CD4-positive, alpha-beta T cell treated with Interleukin-21 for 1 hour (primary cell): Measurements from ENCODE around the gene MED8.
"Not testable (repeated sequence)": the region's sequence is repeated elsewhere in the genome, so short reads cannot be mapped to it uniquely, and the experiment has no call there.

Source experiments
- DNase-seq: peaks from one replicate; pipeline ENCODE4 v3.0.0-alpha.2; 2020

Gene MED8

DNA sequence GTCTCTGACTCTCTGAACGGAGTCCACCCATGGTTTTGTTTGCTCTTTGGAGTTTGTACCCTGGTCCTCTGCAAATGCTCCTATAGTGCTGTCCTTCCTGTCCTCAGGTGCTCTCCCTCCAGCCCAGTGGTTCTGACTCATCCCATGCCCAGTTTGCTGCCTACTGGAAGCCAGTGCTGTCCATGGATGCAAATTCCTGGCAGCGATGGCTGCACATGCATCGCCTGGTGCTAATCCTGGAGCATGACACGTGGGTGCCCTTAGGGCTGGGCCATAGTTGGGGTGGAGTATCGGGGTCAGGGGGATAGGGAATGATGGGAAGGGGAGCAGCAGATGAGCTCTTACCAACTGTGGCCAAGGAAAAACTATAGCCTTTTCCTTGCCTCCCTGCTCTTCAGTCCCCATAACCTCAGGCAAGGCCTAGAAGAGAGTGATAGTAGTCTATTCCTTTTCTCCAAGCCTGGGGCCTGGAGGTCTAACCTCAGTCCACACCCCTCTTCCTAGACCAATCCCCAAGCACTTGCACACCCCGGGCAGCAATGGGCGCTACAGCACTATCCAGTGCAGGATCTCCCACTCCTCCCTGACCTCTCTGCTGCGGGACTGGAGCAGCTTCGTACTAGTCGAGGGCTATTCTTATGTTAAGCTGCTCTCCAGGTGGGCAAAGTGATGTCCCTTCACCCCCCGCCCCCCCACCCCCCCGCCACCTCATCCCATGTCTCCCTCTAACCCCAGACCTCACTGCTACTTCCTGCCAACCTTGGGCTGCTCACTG, 32.6 kb upstream of the MED8 start:
- DNase-seq, result no peak

DNA sequence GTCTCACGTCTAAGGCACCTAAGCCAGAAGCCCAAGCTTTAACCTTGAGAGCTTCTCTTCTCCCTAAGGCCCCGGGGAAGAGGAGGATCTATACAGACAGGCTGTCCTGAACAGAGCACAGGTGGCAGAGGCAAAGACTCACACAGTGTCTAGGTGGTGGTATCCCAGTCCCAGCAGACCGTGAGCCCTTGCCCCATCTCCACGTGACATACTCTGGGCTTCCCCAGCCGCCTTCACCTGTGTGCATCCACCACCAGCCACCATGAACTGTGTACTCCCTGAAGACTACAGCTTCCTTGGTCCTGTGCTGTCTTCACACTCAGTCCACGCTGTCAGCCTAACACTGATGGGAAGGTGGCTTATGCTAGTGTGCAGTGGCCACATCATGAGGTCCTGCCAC, 31.8 kb upstream of the MED8 start:
- DNase-seq, result no peak

DNA sequence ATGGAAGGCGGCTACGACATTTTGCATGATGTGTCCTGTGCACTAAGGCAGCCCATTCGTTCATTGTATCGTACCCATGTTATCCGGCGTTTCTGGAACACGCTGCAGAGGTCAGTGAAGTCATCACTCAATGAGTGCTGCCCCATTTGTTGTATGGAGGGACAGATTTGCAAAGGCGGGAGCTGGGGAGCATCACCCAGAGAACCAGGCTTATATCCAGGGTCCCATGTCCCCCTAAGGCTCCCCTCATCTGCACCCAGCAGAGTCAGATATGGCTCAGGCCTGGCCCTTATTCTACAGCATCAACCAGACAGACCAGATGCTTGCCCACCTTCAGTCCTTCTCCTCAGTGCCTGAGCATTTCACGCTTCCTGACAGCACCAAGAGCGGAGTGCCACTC, 31.3 kb upstream of the MED8 start:
- no peak for DNase-seq

DNA sequence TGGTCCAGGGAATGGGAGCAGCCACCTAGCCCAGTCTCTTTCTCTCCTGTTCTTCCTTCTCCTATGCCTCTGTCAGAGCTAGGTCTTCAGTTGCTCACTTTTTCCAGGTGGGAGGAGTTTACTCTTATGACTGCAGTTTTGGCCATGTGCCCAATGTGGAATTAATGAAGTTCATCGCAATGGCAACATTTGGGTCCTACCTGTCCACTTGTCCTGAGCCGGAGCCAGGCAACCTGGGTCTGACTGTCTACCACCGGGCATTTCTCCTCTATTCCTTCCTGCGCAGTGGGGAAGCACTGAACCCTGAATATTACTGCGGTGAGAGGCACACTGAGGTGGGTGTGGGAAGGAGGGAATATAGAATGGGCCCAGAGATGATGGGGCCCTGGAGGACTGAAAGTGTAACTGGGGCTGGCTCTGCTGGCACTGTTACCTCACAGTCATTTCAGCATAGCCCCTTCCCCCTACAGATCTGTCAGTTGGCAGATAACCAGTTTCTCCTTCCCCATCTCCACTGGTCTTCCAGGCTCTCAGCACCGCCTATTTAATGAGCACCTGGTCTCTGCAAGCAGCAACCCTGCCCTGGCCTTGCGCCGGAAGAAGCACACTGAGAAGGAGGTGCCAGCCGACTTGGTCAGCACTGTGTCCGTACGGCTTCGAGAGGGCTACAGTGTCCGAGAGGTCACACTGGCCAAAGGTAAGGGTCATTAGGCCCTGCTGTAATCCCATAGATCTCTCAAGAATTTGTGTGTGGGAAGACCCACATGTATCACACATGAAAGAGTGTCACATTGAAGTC, 30.2 kb upstream of the MED8 start:
- no peak for DNase-seq

DNA sequence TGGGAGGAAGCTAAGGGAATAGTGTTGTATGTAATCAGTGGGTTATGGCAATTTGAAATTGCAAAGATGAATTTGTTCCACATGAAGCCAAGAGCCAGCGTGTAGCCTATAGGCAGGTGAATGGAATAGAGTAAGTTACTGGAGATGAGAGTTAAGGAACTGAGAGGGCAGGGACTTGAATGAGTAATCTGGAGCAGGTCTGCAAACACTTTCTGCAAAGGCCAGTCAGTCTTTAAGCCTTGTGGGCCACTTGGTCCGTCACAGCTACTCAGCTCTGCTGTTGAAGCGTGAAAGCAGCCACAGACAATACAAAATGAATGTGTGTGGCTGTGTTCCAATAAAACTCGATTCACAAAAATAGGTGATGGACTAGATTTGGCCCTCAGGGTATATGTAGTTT, 29.3 kb upstream of the MED8 start:
- no peak for DNase-seq

DNA sequence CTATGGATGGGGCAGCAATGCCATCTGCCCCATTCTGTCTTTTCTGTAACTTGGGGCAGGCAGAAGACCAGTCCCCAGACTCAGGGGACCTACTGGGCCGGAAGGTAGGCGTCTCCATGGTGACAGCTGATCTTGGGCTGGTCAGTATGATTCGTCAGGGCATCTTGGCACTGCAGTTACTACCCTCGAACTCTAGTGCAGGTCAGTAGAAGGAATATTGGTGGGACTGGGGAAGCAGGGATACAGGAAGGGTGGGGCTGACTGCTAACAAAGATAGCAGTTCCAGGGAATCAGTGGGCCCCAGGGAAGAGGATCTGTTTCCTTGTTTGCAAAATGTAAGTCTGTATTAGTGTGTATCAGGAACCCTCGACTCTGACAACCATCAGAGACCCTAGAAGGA, 26.3 kb upstream of the MED8 start:
- DNase-seq, result no peak

DNA sequence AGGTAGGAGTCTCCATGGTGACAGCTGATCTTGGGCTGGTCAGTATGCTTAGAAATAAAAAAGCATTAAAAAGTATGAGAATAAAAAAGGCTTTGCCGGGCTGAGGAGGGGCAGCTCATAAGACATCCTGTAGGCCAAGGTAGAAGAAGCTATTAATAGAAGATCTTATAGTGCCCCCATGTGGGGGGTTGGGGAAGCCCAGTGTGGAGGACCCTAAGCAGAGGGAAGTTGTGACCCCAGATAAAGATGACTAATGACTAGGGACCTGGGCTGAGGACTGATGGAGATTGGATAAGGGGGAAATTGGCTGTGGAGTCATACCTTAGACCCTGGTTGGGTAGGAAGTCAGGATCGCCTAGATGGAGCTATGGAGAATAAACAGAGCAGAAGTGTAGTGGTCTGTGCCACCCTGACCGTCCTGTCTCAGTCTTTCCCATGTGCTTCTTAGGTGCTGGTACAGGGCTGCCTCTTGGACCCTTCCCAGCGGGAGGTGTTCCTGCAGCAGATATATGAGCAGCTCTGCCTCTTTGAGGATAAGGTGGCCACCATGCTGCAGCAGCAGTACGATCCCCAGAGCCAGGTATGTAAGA, 25.1 kb upstream of the MED8 start:
- DNase-seq, result peak; percentile 72

DNA sequence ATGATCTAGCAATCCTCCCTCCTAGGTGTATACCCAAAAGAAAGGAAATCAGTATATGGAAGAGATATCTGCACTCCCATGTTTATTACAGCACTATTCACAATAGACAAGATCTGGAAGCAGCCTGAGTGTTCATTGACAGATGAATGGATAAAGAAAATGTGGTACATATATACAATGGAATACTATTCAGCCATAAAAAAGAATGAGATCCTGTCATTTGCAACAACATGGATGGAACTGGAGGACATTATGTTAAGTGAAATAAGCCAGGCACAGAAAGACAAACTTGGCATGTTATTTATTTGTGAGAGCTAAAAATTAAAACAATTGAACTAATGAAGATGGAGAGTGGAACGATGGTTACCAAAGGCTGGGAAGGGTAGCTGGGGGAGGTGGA, 23.8 kb upstream of the MED8 start:
- DNase-seq, result not testable (repeated sequence)

DNA sequence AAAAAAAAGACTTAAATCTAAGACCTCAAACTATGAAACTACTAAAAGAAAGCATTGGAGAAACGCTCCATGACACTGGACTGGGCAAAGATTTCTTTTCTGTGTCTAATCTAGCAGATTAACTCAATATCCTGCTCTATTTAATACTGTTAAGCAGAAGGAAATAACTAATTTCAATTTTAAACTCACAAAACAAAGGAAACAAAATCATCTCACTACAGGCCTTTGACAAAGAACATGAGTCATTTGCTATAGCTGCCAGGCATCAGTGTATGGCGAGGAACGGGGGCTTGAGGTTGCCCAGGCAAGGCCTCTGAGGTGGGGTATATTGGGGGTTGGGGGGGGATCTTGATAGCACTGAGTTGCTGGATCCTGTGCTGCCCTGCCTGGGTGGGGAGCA, 21.0 kb upstream of the MED8 start:
- no peak for DNase-seq

DNA sequence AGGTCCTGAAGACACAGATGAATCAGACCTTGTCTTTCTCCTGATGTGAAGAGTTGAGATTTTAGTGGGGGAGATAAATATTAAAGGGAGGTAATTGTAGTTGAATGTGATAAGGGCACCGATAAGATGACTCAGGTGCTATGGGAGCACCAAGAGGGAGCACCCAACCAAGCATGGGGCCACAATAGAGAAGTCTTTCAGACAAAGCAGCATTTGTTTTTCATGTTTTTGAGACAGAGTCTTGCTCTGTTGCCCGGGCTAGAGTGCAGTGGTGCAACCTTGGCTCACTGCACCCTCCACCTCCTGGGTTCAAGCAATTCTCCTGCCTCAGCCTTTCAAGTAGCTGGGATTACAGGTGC, 16.3 kb upstream of the MED8 start:
- DNase-seq, result no peak

DNA sequence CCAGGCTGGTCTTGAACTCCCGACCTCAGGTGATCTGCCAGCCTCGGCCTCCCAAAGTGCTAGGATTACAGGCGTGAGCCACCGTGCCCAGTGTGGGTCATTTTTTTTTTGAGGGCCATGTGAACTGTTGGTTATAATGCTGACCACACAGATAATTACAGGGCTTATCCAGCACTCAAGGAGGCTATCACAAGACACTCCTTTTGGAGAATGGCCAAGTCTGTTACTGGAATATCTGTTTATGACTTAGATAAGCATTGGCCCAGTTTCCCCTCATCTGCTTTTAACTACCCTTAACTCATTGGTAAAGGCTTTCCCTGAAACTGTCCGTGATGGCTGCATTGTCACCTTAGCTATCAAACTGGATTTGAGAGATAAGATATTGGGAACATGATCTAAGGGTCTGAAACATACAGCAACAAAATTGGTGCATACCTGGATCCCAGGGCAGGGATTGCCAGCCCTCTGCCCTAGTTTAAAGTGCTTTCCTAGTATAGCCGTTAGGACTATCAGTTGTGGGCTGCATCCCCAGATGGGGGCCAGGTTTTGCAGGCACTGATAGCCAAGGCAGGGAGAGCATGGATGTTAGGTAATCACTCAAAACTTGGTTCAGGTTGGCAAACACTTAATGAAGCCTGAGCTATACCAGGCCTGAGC, 15.7 kb upstream of the MED8 start:
- no peak for DNase-seq

DNA sequence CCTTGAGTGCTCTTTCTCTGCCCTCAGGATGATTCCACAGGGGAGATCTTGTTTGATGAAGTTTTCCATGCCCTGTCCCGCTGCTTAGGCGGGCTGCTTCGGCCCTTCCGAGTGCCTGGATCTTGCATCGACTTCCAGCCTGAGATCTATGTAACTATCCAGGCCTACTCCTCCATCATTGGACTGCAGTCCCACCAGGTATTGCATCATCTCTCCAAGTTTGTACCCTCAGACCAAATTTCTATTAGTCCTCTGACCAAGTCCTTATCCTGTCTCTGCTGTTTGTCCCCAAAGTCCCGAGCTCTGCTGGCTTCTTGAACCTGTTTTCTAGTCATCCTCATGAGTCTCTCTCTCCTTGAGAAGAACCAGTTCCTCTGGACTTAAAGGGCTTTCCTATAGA, 14.8 kb upstream of the MED8 start:
- no peak for DNase-seq

DNA sequence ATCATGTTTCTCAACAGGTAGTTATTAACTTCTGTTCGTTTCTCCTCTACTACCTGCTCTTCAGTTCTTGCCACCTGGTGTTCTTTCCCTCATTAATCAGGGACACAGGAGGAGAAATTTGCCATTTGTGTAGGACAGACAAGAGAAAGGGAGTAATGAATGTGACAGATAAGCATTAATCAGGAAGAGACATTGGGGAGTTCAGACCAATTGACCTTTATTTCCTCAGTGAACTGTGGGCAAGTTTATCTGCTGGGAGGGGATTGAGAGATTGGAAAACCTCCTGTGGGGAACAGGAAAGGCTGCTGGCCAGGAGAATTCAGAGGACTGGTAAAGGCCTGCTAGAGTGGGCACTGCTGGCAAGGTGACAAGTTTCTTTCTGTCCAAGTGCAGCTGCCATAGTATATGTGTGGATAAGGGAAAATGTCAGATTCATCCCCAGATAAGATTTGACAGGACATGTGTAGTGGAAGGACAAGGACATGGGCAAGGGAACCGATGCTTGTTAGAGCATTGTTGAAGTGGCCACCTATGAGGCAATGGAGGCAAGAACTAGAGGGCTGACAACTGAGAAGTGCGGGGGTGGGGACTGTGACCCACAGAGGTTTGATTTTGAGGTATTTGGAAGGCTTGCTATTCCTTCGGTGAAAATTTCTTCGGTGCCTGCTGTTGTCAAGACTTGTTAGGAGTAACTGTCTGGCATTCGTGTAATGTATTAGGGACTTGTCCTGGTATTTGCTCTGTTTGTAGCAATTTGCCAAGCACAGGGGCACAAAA, 12.7 kb upstream of the MED8 start:
- DNase-seq, result no peak

DNA sequence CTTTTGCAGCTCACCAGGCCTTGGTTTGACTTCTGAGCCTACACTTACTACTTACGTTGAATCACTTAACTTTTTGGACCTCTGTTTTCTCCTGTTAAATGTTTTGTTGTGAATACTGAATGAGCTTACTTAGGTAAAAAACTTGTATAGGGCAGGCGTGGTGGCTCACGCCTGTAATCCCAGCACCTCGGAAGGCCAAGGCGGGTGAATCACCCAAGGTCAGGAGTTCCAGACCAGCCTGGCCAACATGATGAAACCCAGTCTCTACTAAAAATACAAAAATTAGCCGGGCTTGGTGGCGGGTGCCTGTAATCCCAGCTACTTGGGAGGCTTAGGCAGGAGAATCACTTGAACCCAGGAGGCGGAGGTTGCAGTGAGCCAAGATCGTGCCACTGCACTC, 10.8 kb upstream of the MED8 start:
- DNase-seq, result not testable (repeated sequence)

DNA sequence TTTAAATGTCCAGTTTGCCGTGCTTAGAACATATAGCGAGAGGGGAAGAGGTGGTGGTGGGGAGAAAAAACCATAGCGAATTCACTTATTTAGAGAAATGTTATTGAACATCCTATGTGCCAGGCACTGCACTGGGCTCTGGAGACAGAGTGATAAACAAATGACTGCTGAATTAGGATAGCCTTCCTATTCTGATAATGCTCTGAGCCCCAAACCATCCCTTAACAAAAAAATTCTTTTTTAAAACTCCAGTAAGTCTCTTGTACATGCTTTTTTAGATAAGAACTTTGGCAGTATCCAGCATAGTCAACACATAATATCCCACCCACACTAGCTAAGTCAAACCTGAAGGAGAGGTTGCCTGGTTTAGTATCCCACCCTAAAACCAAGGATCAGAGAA, 8.6 kb upstream of the MED8 start:
- DNase-seq, result no peak

DNA sequence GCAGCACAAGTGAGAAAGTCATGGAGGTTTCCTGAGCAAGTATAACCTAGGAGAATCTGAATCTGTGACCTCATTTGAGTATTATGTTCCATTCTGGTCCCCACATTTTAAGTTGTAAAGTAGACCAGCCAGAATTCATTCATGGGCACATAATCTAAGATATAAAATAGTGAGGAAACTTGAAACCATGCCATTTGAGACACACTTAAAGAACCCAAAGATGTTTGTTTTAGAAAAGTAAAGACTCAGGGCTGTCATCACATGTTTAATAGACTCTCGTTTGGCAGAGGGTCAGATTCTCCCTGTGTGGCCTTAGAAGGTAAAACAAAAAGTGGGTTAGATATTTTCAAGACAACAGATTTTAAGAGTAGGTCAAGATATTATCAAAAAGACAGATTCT, 6.5 kb upstream of the MED8 start:
- DNase-seq, result no peak

DNA sequence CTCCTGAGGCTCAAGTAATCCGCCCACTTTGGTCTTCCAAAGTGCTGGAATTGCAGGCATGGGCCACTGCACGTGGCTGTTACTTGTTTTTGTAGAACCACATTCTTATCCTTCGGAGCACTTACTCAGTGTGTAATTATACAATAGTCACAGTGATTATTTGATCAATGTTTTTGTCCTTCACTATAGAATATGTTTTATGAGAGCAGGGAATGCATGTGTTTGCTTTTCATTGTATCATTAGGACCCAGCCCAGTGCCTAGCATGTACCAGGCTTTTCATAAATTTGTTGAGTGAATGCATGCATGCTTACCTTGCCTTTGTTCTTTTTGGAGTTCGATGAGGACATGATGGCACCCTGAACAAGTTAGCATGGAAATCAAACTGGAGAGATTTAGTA, 5.9 kb upstream of the MED8 start:
- DNase-seq, result no peak

DNA sequence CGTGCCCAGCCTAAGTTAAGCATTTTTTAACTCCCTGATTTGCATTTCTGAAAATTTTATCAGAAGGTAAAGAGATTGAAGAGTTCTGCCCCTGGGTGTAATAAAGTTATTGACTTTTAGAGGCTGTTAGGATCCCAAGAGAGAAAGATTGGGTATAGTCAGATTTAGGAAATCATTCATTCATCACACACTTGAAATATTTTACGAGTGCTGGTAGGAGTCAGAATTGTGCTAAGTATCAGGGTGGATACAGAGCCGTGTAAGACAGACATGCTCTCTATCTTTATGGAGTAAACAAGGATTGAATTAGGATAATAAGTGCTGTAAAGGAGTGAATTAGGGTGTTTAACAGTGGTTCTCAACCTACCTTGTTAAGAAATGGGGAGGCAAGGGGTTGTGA, 3.1 kb upstream of the MED8 start:
- no peak for DNase-seq

DNA sequence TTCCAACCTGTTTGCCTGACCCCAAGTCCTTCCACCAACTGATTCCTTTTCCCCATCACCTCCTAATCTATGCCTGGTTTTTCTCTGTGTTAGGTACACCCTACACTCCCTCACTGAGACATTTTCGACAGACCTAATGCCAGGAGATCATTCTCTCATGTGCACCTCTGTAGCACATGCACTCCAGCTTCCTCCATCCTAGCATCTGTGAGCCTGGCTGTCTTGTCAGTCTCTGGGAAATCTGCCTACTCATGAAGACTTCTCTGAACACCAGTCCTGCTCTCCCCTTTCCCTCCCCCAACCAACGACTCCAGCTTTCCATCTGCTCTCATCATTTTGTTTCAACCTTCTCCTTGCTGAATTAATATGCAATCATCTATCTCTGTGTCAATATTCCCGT, 987 bp downstream of the MED8 start:
- DNase-seq, result no peak

DNA sequence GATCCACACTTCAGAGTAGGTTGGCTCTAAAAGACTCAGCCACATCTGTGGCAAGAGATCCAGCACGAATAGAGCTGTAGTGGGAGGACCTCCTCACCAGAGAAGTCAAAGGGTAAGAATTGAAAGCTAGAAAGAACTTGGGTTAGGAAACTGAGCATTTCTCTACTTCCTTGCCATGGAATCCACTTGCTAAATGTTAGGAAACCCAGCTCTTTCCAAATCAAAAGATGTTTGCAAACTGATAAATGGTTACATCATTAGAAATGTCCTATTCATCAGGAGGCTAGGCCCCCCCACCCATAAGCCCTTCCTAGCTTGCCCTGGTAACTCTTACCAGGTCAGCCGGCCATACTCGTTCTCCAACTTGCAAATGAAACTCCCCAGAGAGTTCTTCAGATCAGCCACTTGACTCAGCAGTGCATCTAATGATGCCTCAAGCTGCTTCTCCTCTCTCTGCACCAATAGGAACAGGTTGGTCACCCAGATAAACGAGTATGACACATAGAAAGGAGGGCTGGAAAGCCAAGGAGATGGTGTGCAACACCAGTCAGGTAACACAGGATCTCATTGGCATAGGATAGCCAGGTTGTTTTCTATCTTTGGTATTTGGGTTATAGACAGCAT, 1.5 kb downstream of the MED8 start:
- no peak for DNase-seq

DNA sequence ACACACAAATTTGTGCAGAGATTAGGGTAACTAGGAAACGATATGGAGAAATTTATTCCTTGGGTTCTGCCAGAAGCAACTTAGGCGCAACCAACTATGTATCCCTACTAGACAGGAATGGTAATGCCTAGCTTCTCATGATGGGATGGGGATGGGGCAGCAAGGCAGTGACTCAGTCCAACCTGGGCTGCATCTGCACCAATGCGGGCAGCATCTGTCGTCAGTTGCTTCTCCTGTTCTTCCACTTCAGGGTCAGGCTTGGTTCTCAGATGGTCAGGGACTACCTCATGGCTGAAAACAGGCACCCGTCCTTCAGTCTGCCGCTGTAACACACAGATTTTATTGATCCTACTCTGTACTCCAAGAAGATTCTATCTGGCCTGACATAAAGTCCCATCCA, 2.9 kb downstream of the MED8 start:
- DNase-seq, result no peak

DNA sequence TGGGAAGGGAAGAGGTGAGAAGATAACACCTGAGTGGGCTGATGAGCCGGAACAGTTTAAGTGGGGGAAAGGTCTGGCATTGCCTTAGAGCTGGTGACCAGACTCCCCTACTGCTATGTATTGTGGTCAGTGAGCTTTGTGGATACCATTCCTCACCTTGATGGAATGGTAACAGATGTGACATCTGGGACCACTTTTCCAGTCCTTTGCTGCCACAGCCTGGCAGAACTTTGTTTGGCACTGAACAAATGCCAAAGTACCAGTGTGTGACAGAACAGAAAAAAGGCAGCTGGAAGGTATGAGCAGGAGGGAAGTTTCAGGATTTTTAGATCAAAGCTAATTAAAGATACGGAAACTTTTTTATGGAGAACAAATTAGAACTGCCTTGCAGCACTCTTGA, 6.2 kb downstream of the MED8 start:
- no peak for DNase-seq
